HCEC 1CT (cell line): ENCODE data around the gene ALDH1A1.

Experiments used
- DNase-seq: peaks from one replicate; pipeline ENCODE4 v3.0.0-alpha.2; 2017

The ALDH1A1 gene

DNA sequence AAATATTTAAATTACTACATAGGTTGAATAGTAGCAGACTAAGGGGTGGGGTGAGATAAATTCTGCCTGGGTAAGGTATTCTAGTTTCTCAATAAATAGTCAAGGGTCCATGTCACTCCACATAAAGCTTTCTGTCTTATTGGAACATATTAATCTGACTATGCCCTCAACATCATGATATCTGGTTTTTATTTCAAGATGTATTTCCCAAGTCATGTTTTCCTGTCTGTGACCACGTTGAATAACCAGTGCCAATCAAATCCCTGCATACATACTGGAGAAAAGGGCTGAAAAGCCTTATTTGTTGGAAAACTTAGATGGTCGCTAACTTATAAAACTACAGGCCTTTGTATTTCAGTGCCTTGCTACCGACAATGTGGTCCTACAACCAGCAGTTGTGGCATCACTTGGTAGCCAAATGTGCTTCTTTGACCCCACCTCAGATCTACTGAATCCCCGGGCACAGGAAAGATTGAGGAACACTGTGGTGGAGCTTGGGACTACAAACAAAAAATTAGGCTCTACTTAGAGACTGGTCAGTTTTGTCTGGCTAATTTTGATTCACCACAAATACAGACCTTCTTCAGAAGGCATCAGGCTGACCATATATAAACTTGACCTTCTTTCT lies 39.4 kb downstream of the ALDH1A1 start:
- DNase-seq = no peak

DNA sequence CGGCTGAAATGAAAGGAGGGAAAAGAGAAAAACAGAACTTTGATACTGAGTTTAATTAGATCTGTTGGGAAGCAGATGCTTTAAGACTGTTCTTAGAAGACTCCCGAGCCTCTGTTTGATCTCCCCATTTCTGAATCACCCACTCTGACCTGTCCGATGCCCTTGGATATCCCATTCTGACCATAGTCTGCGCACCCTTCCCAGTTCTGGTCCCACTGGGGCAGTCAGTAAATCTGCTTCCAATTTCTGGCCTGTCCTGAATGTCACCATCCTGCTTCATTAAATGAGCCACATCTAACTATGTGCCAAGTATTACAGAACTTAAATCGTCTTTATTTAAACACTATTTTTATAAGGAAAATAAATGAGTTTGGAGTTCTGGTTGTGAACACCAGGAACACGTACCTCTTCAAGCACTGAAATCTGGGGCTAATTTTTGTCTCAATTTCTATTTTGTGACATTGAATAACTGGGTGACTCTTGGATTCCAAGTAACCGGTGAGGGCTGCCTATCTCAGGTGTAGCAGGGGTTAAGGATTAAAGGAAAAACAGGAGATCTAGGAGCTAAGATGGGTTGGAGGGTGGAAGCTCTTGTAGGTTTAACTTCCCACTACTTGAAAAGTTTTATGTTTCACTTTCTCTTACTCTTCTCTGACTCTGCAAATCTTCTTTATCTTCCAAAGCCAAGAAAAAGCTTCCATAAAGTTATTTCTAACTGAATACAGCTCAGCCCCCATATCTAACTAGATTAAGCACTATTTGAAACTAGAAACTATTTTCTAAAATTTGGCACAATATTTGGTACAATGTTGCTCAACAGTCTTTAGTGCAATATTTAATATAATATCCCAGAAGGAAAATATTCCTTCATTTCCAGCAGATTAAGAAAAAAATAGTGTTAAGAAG lies 40.1 kb downstream of the ALDH1A1 start:
- DNase-seq = no peak

DNA sequence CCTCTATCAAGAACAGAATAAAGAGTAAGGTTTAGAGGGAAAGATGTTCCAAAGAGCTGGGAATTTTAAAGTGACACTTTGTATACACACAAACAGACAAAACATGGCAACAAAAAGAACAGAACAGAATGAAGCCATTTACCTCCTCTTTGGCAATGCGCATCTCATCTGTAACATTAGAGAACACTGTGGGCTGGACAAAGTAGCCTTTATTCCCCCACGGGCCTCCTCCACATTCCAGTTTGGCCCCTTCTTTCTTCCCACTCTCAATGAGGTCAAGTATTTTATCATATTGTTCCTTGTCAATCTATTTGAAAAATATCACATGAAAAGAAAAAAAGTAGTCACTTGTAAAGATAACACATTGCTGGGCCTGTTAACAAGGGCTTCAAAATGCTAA lies 41.0 kb downstream of the ALDH1A1 start:
- no peak for DNase-seq

DNA sequence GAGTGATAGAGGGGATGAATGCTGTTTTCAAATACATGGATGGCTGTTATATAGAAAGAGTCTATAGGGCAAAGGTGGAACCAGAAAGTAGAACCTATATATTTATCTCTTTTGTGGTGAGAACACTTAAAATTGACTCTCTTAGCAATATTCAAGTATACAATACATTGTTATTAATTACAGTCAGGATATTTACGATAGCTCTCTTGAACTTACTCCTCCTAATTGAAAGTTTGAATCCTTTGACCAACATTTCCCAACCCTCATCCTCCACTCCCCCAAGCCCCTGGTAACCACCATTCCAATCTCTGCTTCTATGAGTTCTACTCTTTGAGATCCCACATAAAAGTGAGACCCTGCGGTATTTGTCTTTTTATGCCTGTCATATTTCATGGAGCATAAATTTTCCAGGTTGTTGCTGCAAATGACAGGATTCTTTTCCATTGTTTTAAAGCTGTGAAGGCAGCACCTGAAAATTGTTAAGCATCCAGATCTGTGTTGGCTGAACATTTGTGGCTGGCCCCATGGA lies 41.5 kb downstream of the ALDH1A1 start:
- DNase-seq = no peak

GRCh38 chr9:72909428-72909827 lies 43.4 kb downstream of the ALDH1A1 start:
- DNase-seq = no peak

DNA sequence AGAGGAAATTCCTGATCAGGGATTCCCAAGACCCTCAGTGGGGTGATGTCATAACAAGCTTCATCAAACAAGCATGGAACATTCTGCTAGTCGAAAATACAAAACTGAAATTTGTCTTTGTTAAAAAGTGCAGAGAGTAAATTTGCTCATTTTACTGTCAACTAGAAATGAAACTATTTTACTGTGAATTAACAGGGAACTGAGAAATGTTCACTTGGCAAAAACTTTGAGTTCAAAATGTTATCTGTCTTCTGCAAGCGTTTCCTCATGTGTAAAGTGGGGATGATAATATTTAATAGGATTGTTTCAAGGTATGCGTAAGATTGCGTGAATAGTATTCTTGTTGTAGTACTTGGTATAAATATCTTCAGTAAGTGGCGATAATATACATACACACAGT lies 45.4 kb downstream of the ALDH1A1 start:
- no peak for DNase-seq

GRCh38 chr9:72906810-72907209 lies 46.0 kb downstream of the ALDH1A1 start:
- no peak for DNase-seq

DNA sequence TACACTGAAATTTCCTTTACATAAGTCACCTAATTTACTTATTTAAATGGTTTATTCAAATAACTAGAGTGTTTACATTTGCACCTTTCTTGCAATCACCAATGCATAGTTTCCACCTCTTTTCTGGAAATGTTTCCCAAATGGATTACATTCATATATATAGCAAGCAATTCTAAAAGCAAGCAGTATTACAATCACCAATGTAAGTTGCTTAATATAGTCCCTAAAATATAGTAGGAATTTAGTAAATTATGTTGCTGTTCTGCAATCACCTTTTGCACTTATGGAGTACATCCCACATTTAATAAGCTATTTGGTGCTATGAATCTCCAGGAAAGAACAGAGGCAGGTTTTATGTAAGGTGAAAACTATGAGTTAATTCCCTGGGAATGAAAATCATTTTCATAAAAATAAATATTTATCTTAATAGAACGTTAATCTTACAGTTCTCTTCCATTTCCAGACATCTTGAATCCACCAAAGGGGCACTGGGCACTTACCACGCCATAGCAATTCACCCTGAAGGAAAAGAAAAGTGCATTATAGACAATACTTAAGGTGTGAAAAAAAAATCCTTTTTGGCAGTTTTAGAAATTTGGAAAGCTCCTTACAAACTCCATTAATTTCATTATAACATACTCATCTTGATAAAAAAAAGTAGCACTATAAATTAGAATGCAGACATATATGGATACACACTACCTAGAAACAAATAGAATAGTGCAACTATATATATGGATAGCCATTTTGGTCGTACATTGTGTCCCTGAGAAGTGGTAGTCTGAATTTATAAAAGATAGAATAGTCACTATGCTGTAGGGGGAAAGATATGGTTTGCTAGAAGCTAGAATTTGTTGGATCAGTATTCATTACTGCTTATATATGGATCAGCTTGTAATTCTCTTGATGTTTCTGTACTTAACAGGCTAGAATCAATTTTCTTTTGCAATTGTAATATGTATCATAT lies 47.1 kb downstream of the ALDH1A1 start:
- no peak for DNase-seq

GRCh38 chr9:72904267-72905093 lies 48.4 kb downstream of the ALDH1A1 start:
- DNase-seq = no peak

DNA sequence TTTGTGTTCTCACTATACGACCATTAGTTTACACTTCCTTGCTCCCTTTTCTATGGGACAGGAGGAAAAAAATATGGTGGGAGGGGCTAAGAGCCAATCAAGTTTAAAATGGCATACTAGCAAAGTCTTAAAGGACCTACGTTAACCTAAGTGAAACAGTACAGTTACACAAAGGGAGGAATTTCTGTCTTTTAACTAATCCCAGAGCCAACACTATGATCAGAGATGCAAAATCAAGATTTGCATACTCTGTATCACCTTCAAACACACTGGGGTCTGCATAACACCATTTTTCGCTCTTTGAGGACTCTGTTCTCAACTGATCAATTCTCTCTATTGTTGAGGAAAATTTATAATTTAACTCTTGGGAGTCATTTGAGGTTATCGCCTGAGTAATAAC lies 49.8 kb downstream of the ALDH1A1 start:
- no peak for DNase-seq

DNA sequence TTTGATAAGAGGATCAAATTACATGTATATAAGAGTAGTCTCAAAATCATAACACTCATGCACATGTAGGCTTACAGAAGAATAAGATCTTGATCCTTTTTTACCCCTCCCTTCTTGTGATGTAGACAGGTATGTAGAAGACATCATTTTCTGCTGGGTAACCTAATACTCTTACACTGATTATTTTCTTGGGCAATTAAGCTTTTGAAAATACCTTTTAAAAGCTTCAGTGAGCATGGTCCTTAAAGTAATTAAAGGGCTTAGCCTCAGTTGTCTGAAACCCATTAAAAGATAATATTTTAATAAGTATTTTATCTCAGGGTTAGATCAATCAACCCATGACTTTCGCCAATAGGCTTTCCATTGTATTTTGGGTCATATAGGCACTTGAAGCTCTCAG lies 50.6 kb downstream of the ALDH1A1 start:
- DNase-seq = no peak

DNA sequence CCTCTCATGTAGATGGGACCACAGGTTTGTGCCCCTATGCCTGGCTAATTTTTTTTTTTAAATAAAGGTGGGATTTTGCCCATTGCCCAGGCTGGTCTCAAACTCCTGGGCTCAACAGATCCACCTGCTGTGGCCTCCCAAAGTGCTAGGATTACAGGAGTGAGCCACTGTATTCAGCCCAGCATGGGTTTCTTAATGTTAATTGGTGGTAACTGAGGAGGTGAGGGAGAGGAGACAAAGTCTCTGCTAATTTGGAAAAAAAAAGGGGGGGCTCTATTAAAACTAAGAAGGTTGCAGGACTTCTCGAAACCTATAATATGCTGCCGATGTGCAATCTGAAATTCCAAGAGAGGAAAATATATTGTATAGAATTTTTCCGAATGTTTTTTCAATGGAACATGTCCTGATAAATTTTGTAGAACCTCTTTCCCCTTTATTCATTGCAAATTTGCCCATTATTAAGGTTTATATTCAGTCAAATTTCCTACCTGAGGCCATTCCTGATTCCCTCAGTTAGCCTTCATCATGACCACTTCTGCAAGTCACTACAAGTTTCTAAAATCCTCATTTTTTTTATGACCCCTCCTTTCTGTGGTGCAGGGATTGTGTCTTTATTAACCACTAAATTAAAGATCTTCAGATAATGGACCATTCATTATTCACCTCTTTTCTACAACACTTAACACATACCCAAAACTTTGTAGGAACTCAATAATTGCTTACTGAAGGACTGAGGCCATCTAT lies 52.9 kb downstream of the ALDH1A1 start:
- DNase-seq = no peak

DNA sequence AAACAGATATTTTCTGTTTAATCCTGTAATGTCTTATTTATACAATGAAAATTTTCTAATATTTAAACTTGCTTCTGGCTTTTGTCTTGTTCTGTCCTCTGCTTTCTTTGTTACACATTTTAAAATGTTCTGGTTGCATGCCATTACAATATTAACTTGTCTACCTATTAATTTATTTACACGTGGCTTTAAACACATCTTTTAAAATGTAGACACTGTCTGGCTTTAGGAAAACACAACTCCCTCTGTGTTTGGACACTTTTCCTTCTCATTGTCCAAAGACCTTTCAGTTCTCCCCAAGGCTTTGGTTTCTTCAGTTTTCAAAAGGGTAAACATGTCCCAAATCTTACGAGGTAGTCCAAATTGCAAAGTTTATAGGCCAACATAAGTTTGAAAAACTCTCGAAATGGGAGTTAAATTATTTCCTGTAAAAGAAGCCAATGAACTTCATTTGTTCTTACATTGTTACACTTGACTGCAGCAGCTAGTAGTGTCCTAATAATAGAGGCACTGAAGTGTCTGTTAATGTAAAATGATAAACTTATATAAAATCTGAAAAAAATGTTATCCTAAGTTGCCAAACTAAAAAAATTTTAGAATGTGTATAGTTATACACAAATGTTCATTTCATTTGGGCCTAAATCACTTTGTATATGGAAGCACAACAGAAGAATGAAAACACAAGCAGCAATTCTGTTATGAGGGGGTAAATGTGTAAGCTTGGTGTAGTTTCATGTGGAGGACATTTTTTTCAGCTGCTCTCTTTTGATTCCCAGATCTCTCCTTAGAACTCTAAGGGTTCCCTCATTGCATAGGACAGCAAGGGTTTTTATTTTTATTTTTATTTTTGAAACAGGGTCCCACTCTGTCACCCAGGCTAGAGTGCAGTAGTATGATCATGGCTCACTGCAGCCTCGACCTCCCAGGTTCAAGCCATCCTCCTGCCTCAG lies 53.8 kb downstream of the ALDH1A1 start:
- DNase-seq = no peak

DNA sequence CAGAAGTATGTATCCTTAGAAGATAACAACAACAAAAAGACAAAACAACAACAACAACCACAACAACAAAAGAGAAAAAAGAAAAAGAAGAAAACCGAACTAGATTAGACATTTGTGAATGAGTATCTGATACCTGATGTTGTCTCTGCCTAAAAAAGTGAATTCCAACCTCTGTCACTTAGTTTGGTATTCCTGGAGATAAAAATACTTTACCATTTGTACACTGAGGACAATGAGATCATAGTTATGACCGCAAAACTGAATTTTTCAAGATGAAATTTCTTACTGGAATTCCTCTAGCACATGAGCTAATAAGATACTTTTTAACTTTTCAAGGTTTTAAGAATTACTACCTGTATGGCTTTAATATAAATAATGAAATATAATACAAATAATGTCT lies 54.5 kb downstream of the ALDH1A1 start:
- no peak for DNase-seq

DNA sequence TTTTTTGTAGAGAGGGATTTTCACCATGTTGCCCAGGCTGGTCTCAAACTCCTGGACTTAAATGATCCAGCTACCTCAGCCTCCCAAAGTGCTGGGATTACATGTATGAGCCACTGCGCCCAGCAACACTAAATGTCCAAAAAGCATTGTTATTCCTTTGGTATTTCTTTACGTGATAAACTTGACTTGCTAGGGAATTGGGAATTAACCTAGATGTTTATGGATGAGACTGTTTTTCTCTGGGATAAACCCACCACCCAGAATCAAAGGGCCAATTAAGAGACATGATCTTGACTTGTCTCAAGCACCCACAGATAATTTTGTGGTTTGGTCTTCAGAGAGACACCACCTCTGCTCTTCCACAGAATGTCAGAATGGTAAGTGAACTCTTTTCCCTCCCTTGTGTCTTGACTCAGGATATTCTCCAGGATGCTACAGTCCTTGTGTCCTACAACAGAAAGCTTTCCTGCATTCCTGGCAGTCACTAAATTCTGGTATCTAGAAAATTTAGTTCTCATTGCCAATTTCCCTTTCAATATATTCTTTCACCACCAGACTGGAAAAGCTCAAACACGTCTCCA lies 55.7 kb downstream of the ALDH1A1 start:
- no peak for DNase-seq

DNA sequence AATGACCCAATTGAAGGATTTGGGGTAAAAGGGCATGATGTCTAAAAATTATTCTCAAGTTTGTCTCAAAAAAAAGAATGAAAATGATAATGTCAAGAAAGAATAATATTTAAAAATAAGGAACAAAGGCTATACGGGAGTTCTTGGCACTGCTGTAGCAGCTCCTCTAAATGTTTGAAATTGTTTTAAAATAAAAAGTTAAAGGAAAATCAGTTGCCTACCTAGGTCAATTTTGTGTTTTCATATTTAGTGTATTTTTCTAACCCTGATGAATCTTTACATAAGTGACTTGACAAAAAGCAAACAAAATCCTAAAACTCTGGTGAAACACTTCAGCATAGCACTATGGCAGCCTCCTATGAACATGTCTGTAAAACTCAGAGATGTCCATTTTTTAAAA lies 56.4 kb downstream of the ALDH1A1 start:
- DNase-seq = no peak

- DNase-seq = no peak
These were observed 57.7 kb downstream of the ALDH1A1 start for GRCh38 chr9:72895122-72895521.

DNA sequence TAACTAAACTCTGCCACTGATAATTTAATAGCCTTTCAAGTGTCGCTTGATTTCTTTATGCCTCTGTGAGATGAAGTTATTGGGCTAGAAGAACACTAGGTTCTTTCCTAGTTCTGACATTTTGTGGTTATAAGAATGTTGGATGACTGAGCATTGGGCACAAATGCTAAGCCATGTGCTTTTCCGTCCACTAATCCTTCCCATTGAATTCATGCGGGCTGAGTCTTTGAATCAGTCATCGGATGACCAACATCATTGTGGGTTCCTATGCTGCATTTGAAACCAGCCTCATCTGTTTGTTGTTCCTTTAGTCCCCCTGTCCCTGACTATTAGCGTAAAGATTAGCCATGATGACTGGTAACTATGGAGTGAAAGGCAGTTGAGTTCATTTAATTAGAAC lies 58.5 kb downstream of the ALDH1A1 start:
- DNase-seq = peak; percentile 88

DNA sequence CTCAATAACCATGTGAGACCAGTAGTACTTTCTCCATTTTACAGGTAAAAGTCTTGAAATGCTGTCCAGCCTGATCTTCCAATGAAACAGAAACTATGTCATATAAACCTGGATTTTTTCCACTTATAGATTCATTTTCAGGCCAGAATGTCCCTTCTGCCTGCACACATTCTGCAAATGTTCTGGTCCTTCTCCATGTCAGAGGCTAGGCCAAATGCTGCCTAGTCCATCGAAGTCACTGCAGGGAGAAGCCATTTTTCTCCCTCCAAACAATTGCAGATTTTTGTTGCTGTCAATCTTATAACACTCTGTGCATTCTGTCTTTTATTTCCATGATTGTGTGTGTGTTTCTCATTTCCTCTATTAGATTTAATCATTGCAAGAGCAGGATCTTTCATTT lies 59.4 kb downstream of the ALDH1A1 start:
- no peak for DNase-seq

DNA sequence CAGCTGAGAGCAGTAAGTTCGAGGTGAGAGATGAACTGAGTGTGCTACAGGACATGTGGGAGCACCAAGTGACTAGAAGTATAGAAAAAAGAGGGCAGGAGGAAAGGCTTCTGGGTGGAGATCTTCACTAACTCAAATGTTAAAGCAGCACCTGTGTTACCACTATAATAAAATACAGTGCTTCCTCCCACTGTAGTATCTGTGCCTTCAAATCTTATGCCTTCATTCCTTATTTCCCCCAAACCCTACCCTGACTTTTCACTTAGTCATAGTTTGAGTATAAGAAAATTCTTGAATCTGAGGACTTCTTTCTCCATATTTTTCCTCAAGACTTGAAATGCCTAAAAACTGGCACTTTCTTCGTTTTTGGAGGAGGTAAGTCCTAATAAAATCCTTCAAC lies 61.8 kb downstream of the ALDH1A1 start:
- no peak for DNase-seq
